Effector memory CD4-positive, alpha-beta T cell (primary cell): Measurements from ENCODE around the gene HLA-DPA1.

ENCODE experiments used
- DNase-seq, 3 donors: peaks; one replicate each; pipeline ENCODE4 v3.0.0-alpha.2; 2020
- H3K27ac ChIP-seq: 2 replicates; pipeline ENCODE4 v1.7.0; 2013; ENCODE audit warnings: mild to moderate bottlenecking, low read length, moderate library complexity; ENCODE audit not compliant: insufficient read depth, poor library complexity, severe bottlenecking
- H3K27me3 ChIP-seq: replicated peaks from 2 replicates; pipeline ENCODE4 v1.7.0; 2013; ENCODE audit warnings: mild to moderate bottlenecking, low read length; ENCODE audit not compliant: insufficient read depth, control insufficient read depth, poor library complexity, severe bottlenecking
- H3K36me3 ChIP-seq: 2 replicates; pipeline ENCODE4 v1.7.0; 2013; ENCODE audit warnings: mild to moderate bottlenecking, low read length, moderate library complexity; ENCODE audit not compliant: control insufficient read depth, insufficient read depth
- H3K4me1 ChIP-seq: 2 replicates; pipeline ENCODE4 v1.7.0; 2013; ENCODE audit warnings: low read length, mild to moderate bottlenecking; ENCODE audit not compliant: control insufficient read depth, insufficient read depth, poor library complexity, severe bottlenecking
- H3K4me3 ChIP-seq: 2 replicates; pipeline ENCODE4 v1.7.0; 2013; ENCODE audit warnings: low read length, low read depth, mild to moderate bottlenecking; ENCODE audit not compliant: insufficient read depth, poor library complexity, severe bottlenecking
- H3K9me3 ChIP-seq: 2 replicates; pipeline ENCODE4 v1.7.0; 2013; ENCODE audit warnings: mild to moderate bottlenecking, low read length, moderate library complexity; ENCODE audit not compliant: control insufficient read depth
- total RNA-seq, 3 donors: gene quantifications; one replicate each; lab custom pipeline; 2026; lab: John Stamatoyannopoulos, UW

HLA-DPA1 gene
- 21.8 to 40.3 (median 30.7) reads per million in 3 donors for total RNA-seq

DNA sequence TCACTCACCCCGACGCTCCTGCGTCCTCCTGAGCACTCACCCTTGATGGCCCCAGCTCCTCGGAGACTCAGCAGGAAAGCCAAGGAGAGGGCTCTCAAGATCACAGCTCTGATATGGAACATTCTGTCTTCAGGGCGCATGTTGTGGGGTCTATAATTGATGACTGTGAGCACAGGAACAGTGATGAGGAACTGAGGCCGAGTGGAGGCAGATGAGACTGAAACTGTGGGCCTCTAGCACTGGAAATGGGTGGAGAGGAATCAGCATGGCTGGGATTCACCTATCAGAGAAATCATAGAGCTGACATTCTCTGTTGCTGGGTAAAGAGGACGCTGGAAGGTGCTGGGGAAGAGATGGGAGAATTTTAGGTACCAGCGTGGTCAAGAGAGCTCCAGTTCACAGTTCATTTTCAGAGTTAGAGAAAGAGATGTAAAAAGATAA lies at the start of gene HLA-DPA1:
Gene HLA-DPA1 (minus strand): TSS at position 219 of the 441 bp plus-strand sequence.
- Histone ChIP-seq H3K4me3 (peak within 1 kb of the TSS; percentile 42), H3K4me1 (peaks cover 11% of the 10 kb centered on the region), H3K27me3 (peaks cover 6% of the 10 kb centered on the region), H3K27ac (peak within 1 kb of the TSS; percentile 21), H3K36me3 (no peaks in the 10 kb centered on the region), H3K9me3 (no peaks in the 10 kb centered on the region)
- peak in 1 of 3 donors; percentile 24 for DNase-seq

DNA sequence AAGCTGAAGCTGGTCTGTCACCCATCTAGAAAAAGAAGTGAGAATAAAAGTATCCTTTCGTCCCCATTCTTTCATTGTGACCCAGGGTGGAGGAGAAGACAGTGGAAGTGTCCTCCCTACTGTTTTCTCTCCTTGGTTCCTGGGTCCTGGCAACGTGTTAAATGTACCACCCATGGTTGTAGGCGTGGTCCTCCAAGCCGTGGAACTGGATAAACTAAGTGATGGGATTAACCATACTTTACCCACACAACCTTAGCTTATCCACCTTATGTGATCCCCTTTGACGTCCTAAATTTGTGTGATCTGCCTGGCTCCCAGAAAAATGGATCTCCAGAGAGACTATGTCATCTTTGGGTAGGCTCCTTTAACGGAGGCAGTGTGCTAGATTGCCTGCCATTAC lies 49.7 kb upstream of the HLA-DPA1 start:
- peaks cover 3% of the 10 kb centered on the region for H3K9me3 ChIP-seq
- no peak for DNase-seq
- no peak overlapping the region for H3K27ac ChIP-seq
- no peaks in the 10 kb centered on the region for H3K27me3 ChIP-seq
- no peak overlapping the region for H3K4me3 ChIP-seq
- no peaks in the 10 kb centered on the region for H3K4me1 ChIP-seq
- no peaks in the 10 kb centered on the region for H3K36me3 ChIP-seq

DNA sequence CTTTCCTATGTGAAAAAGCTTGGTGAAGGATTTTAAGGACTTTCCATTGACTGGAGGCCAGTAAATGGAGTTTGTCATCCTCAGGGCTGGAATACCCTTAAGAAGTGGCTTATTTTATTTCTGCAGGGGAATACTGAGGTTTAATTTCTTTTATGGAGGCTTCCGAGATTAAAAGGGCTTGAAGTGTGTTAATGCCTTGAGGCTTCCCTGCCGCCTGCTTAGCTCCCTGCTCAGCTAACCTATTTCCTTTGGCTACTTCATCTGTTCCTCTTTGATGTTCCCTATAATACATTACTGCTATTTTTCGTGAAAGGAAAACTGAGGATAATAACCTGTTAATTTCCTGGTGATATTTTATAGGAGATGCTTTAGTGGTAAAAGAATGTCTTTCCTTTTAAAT lies 46.6 kb upstream of the HLA-DPA1 start:
- Histone ChIP-seq H3K4me3 (no peak overlapping the region), H3K27me3 (peaks cover 14% of the 10 kb centered on the region), H3K4me1 (no peaks in the 10 kb centered on the region), H3K36me3 (no peaks in the 10 kb centered on the region), H3K27ac (no peak overlapping the region), H3K9me3 (peaks cover 3% of the 10 kb centered on the region)
- no peak for DNase-seq

DNA sequence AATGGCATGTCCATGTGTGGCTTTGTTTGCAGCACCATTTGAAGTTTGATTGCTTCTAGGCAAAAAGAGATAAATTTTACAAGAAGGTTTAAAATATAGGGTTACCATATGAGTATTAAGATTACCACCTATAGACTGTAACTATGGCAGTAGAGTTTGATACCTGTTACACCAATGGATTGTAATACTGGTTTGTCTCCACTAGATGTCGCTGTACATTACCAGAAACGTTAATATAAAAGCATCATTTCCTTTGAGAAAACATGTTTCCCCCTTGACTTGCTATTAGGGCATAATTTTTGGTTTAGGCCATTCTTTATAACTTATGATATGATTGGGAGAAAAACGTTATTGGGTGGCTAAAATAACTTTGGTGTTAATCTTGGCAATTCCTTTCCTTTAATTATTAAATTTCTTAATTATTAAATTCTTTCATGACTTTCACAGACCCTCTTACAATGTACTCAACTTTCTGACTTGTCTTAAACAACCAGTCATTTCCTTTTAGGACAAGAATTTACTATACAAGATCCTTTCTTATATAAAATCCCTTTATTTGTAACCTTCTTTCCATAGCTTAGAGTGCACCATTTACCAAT lies 45.2 kb upstream of the HLA-DPA1 start:
- H3K9me3 ChIP-seq, result no peaks in the 10 kb centered on the region
- H3K36me3 ChIP-seq, result no peaks in the 10 kb centered on the region
- no peak overlapping the region for H3K4me3 ChIP-seq
- H3K4me1 ChIP-seq, result no peaks in the 10 kb centered on the region
- DNase-seq, result no peak
- H3K27ac ChIP-seq, result no peak overlapping the region
- H3K27me3 ChIP-seq, result peaks cover 18% of the 10 kb centered on the region

DNA sequence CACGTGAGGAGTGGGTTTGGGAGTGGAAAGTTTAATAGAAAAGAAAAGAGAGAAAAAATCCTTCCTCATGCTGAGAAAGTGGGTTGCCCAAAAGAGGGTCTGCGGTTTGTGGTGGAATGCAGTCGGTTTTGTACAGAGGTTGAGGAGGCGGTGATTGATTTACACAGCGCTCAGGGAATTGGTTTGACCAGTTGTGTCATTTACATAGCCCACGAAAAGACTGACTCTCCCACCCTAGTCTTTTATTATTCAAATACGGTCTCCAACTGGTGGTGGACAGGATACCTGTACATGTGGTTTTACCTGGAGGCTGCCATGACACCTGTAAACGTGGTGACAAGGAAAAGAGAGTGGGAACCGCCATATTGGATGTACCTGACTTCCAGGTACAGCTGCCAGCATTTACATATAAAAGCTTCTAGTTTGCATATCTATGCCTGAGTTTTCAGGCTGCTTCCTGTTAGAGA lies 44.4 kb upstream of the HLA-DPA1 start:
- no peak overlapping the region for H3K4me3 ChIP-seq

GRCh38 chr6:33116841-33117711 lies 43.6 kb upstream of the HLA-DPA1 start:
- Histone ChIP-seq H3K9me3 (no peaks in the 10 kb centered on the region), H3K36me3 (no peaks in the 10 kb centered on the region), H3K27ac (no peak overlapping the region), H3K27me3 (peaks cover 23% of the 10 kb centered on the region), H3K4me3 (no peak overlapping the region), H3K4me1 (no peaks in the 10 kb centered on the region)
- DNase-seq, result no peak

More for the DNA sequence above, 44.4 kb upstream of the HLA-DPA1 start:
- Histone ChIP-seq H3K27me3 (peaks cover 18% of the 10 kb centered on the region), H3K9me3 (no peaks in the 10 kb centered on the region), H3K27ac (no peak overlapping the region), H3K36me3 (no peaks in the 10 kb centered on the region), H3K4me1 (no peaks in the 10 kb centered on the region)
- no peak for DNase-seq

DNA sequence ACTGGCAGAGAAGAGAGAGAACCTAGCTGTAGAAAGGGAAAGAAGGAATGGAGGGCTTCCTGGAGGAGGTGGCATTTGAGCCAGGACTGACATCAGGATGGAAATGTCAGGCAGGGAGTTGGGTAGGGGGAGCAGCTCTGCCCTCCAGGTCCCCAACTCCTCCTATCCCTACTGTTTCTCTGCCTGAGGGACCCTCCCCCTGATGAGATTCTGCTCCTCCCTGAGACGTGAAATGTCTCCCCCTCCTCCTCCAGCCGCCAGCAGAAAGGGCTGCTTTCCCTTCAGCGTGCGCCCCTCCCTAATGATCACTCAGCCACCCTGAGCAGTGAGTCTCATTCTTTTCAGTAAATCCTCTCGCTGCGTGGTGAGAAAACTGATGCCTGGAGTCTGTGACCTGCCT lies 43.0 kb upstream of the HLA-DPA1 start:
- no peak overlapping the region for H3K27ac ChIP-seq
- H3K9me3 ChIP-seq, result no peaks in the 10 kb centered on the region
- H3K36me3 ChIP-seq, result no peaks in the 10 kb centered on the region
- H3K27me3 ChIP-seq, result peaks cover 23% of the 10 kb centered on the region
- DNase-seq, result no peak
- H3K4me3 ChIP-seq, result no peak overlapping the region
- H3K4me1 ChIP-seq, result no peaks in the 10 kb centered on the region

- no peaks in the 10 kb centered on the region for H3K4me1 ChIP-seq
- H3K27me3 ChIP-seq, result peaks cover 23% of the 10 kb centered on the region
- no peaks in the 10 kb centered on the region for H3K36me3 ChIP-seq
- no peak overlapping the region for H3K27ac ChIP-seq
- no peak for DNase-seq
- no peaks in the 10 kb centered on the region for H3K9me3 ChIP-seq
- no peak overlapping the region for H3K4me3 ChIP-seq
These were observed 41.0 kb upstream of the HLA-DPA1 start for GRCh38 chr6:33114406-33114805.

DNA sequence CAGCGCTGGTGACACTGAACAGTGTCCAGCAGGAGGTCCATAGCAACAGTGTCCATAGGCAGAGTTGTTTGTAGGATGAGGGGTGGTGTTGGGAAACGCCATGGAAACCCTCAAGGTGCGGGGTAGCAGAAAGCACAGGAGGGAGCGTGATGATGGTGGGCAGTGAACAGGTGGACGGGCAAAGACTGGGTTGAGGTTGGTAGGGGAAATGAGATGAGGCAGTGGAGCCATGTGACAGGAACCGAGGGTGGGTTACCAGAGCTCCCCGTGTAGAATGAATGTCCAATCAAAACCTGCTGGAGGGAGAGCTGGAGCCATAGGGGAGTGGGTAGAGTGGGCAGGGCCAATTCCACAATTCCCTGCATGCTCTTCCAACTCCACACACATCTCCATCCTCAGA lies 40.3 kb upstream of the HLA-DPA1 start:
- Histone ChIP-seq H3K9me3 (no peaks in the 10 kb centered on the region), H3K4me3 (no peak overlapping the region), H3K27me3 (peaks cover 23% of the 10 kb centered on the region), H3K27ac (no peak overlapping the region), H3K36me3 (no peaks in the 10 kb centered on the region), H3K4me1 (no peaks in the 10 kb centered on the region)
- DNase-seq, result no peak

DNA sequence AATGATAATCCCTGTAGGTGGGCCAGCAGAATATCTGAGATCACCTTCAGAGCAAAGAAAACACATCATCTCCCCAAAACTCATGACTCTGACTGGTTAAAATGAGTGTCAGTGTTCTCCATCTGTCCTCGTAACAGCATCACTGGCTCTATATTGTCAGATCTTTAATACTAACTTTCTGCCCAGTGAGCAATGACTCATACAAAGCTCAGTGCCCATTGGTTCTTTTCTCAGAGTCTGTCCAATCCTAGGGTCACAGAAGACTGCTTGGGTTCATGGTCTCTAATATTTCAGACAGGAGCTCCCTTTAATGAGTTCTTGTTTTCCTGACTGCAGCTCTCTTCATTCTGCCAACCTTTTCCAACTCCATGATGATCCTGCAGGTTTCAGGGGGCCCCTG lies 38.7 kb upstream of the HLA-DPA1 start:
- H3K4me3 ChIP-seq, result no peak overlapping the region
- H3K36me3 ChIP-seq, result no peaks in the 10 kb centered on the region
- H3K27ac ChIP-seq, result no peak overlapping the region
- no peaks in the 10 kb centered on the region for H3K9me3 ChIP-seq
- peak in 1 of 3 donors; percentile 8 for DNase-seq
- peaks cover 17% of the 10 kb centered on the region for H3K27me3 ChIP-seq
- H3K4me1 ChIP-seq, result no peaks in the 10 kb centered on the region
